ENCODE results near the gene TCF4.

The TCF4 gene

DNA sequence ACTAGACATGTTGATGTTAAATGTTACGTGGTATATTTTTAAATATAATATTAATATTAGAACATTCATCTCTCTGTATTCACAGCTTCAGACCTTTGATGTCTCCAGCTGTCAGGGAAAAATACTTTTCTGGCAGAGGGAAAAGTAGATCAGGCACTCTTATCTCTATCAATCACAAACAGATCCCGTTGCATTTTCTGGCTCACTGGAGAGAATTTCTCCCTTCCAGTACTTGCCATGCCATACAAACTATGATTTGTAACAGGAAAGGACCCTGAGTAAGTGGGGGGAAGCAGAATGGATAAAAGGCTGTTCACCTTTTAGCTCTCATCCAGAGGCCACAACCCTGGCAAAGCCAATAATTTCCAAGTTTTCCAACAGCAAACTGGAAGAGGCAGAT, 158.0 kb downstream of the TCF4 start:
- DNase-seq: no peak

DNA sequence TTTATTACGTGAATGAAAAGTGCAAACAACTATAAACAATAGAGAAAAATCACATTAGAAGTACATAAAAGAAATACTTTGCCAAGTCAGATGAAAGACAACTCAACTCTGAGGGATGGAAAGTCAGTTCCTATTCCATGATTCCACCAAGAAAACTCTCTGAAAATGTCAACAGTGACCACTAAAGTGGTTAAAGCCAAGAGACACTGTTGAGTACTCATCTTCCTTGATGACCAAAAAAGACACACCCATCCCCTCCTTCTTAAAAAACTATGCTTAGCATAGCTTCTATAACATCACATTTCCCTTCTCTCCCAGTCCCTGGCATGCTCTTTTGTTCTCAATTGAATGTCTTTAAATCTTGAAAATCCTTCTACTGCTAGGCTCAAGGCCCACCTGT, 160.0 kb downstream of the TCF4 start:
- no peak for DNase-seq

DNA sequence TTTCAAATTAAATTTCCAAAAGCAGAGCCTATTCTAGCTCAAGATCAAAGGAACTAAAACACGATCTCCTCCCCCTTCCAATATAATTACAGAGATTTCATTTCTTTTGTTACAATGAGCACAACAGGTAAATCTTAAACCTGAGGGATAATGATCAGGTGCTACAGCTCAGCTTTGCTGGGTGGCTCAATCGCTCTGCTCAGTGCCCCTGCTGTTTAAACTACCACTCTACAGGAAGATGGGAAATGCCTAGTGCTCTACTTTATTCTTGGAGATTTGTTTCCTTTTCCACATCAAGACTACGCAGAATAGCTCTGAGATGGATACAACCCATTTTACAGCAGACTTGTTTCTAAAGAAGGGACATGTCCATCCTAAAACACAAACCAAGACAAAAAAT, 162.3 kb downstream of the TCF4 start:
- DNase-seq: no peak

- no peak for DNase-seq
These were observed 165.4 kb downstream of the TCF4 start for GRCh38 chr18:55422456-55423180.

- no peak for DNase-seq
These were observed 166.2 kb downstream of the TCF4 start for GRCh38 chr18:55421615-55422419.

DNA sequence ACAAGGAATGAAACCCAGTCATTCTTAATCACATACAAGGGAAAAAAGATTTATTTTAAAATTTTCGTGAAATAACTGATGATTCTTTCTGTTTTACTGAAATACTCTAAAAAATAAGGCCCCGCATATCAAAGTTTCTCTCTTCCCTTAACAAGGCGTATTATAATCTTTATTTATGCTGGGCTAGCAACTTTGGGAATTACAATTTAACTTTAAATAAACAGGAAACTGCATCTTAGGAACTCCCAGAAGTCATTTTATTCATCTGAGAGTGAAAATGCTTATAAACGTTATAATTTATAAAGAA, 166.7 kb downstream of the TCF4 start:
- no peak for DNase-seq

DNA sequence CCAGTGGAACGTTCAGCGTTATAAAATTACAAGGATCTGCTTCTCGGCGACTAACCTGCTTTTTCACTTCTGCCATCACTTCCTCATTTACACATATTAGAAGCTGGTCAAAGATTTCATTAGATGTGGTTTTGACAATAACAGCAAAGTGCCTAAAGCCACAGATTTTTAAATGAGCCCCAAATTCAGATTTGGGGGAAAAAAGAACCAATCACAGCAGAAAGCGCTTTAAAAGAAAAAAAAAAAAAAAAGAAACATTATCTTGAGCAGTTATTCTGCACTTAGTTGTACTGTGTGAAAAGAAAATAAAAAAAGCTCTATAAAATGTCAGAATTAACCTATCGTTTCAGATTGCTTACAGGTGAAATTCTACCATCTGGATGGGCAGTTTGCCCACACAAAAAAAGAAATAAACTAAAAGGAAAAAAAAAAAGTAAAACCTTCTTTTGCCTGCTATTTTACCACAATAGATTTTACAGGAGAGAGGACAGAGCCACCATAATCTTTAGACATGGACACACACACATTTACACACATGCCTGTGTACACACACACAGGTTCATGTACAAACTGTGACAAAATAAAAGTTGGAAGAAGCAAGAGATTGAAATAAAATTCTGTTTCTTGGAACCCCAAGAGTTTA, 167.2 kb downstream of the TCF4 start:
- DNase-seq: no peak

DNA sequence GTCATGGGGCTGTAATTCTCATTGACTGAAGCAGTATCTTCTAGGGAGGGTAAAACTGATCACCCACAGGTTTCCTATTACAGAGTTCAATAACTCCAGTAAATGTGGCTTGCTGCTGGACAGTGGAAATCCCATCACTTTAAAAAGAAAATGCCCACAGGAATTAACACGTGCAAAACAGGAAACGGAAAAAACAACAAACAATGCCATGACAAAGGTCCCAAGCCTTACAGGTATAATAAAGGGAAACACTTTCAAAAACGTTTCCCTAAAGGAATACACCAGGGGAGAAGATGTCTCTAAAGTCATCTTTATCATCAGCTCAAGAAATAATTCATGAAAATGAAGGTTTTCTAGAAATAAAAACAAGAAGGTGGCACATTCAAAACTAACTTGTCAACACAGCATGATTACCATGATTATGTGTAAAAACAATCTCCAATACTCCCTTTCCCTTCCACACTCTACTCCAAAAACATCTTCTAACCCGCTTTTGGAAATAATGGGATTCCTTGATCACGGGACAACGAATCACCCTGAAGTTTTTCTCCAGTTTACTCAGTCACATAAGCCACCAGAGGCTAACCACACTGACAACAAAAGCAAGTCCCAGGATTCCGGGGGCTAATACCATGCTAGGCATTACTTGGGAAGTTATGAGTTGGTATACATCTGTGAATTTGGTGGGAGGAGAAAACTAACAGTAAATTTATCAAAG, 167.9 kb downstream of the TCF4 start:
- DNase-seq: no peak

GRCh38 chr18:55419132-55419946, 168.7 kb downstream of the TCF4 start:
- no peak for DNase-seq

DNA sequence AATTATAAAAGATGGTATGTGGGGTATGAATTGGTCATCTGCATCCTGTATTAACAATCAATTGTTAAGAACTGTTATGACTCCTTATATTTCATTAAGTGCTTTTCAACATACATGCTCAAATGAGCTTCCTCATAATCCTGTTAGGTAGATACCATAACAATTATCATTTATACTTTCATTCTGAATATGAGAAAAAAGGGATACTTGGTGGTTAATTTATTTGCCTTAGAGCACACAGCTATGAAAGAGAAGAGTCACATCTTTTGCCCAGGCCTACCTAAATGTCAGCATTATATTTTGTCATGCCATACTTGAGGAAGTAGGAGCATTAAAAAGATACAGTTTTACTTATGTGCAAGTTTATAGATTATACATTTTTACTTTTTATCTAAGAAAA, 169.6 kb downstream of the TCF4 start:
- no peak for DNase-seq

DNA sequence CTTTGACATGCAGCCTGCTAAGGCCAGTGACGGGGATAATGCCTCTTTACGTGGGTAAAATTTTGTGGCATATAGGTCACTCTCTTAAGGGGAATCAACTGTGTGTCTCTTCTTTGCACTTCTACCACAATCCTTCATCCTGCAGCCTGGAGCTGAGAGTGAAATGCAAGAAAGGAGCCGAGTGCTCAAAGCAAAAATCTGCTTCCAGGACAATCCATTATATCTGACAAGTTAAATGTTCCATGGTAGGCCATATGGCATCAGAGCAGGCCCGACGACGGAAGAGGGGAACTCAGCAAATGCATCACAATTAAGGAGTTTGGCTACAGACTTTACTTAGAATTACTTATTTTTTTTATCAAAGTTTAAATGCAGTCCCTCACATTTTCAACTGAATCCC, 171.2 kb downstream of the TCF4 start:
- no peak for DNase-seq

- peak; percentile 22 for DNase-seq
These were observed 172.6 kb downstream of the TCF4 start for GRCh38 chr18:55415258-55415871.

DNA sequence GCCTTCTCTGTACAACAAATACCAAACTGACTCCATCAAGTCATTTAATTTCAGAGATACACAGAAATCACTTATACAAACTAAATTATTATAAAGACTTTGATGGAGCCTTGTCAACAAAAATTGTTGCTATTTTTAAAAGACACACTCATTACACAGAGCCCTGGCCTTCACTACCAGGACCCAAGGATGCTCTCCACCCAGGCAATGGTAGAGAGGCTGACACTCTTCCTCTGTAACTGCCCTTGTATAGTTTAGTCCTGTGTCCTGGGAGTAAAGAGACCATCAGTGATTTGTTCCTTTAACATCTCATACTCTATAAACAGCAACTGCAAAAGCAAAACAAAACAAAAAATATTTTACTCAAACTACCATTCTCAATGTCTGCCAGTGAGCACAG, 173.5 kb downstream of the TCF4 start:
- no peak for DNase-seq

- DNase-seq: no peak
These were observed 174.5 kb downstream of the TCF4 start for GRCh38 chr18:55413474-55413873.

- no peak for DNase-seq
These were observed 180.0 kb downstream of the TCF4 start for GRCh38 chr18:55407774-55408535.

DNA sequence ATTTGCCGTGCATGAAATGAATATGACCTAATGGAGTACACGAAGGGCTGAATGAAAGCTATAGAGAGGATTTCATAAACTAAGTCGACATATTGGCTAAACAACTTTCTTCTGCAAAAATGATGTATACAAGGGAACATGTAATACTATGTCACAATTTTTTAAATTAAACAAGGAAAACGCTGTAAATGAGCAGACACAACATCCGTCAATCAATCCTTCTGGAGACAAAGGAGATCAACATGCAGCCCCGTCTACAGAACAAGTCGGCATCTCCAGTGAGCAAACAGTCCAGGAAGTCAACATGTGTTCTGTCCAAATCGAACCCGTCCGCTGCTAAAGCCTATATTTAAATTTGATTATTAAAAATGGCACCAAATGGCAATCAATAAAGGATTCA, 180.8 kb downstream of the TCF4 start:
- no peak for DNase-seq

GRCh38 chr18:55406451-55406991, 181.5 kb downstream of the TCF4 start:
- no peak for DNase-seq

DNA sequence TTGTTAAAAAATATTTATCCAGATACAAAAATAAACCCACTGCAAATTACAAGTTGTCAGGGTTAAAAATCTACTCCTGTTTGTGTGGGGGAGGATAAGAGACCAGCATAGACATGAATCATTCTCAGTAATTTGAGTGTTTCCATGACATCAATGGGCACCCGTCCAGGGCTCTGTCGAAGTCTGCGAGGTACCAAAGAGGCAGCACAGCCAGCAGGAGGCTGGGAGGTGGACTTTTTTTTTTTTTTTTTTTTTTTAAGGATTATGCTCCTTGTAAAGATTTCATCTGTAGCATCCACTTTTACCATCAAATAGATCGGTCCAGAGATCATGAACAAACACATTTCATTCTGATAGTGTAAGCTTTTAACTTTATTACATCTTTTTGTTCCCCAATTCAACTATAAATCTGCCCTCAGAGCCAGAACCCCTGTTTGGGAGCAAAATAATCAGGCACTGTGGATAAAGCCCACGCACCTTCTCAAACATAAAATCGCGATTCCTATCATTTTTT, 182.0 kb downstream of the TCF4 start:
- no peak for DNase-seq

GRCh38 chr18:55405475-55405874, 182.5 kb downstream of the TCF4 start:
- DNase-seq: no peak

- no peak for DNase-seq
These were observed 183.0 kb downstream of the TCF4 start for GRCh38 chr18:55404832-55405465.
